ENCODE measurements around the gene OR2T2.

- no peak for TF ChIP-seq CTCF (IDR thresholded peaks at IDR 0.05)
- TF ChIP-seq POLR2A (IDR thresholded peaks at IDR 0.05) = no peak
These were observed 25.7 kb downstream of the OR2T2 start for GRCh38 chr1:248471154-248471553.
